ENCODE data around the gene GPAM.

GRCh38 chr10:112191041-112191590, 7.6 kb upstream of the GPAM start:
- TF ChIP-seq CTCF (IDR thresholded peaks at IDR 0.05) (no peak), EZH2 (IDR thresholded peaks at IDR 0.05; ENCODE audit: borderline replicate concordance, insufficient read depth, low read depth, low read length, poor library complexity, severe bottlenecking) (no peak)
